Neural cell (in vitro differentiated cells): ENCODE measurements around the gene TBC1D16. TPM values are rescaled to one million over a fixed set of nuclear protein-coding genes. Genes with fewer than 3 reads are reported as not detected.

Experiments used
- H2AFZ ChIP-seq: fragments of 200-600, 300-800 bp; sonication (generic), shearing (Covaris generic); 2 replicates; pipeline ENCODE4 v1.6.0; 2014; ENCODE audit warnings: low read depth, mild to moderate bottlenecking, antibody characterized with exemption, low read length, moderate library complexity
- H3F3A ChIP-seq: fragments of 200-600 bp; shearing (Covaris generic); 2 replicates; pipeline ENCODE4 v1.6.1; 2016; ENCODE audit warnings: mild to moderate bottlenecking, moderate library complexity, mixed read lengths, antibody characterized with exemption, low read length; ENCODE audit not compliant: insufficient read depth, poor library complexity, severe bottlenecking
- H3K27ac ChIP-seq: fragments of 200-600, 300-800 bp; sonication (generic), shearing (Covaris generic); 2 replicates; pipeline ENCODE4 v1.5.1; 2014; ENCODE audit warnings: mild to moderate bottlenecking, low read length, moderate library complexity
- H3K27me3 ChIP-seq: fragments of 300-800, 200-600 bp; sonication (generic), shearing (Covaris generic); 2 replicates; pipeline ENCODE4 v1.6.0; 2014; ENCODE audit warnings: mild to moderate bottlenecking, low read depth, low read length, moderate library complexity; ENCODE audit not compliant: insufficient read depth
- H3K36me3 ChIP-seq: fragments of 300-800, 200-600 bp; sonication (generic), shearing (Covaris generic); 2 replicates; pipeline ENCODE4 v1.5.1; 2014; ENCODE audit warnings: mild to moderate bottlenecking, antibody characterized with exemption, low read length, moderate library complexity; ENCODE audit not compliant: insufficient read depth
- H3K4me2 ChIP-seq: fragments of 300-800, 200-600 bp; sonication (generic), shearing (Covaris generic); 2 replicates; pipeline ENCODE4 v1.6.0; 2014; ENCODE audit warnings: mild to moderate bottlenecking, low read length
- H3K4me3 ChIP-seq: fragments of 300-800, 200-600 bp; sonication (generic), shearing (Covaris generic); 2 replicates; pipeline ENCODE4 v1.5.1; 2014; ENCODE audit warnings: mild to moderate bottlenecking, low read length, moderate library complexity
- H3K79me2 ChIP-seq: fragments of 200-600 bp; shearing (Covaris generic); replicated peaks from 2 replicates; pipeline ENCODE4 v1.6.0; 2014; ENCODE audit warnings: mild to moderate bottlenecking, low read length, moderate library complexity; ENCODE audit not compliant: insufficient read depth
- H3K9ac ChIP-seq: fragments of 300-800, 200-600 bp; sonication (generic), shearing (Covaris generic); 2 replicates; pipeline ENCODE4 v1.6.1; 2016; ENCODE audit warnings: mild to moderate bottlenecking, low read length, mixed read lengths
- H3K9me2 ChIP-seq: fragments of 200-600 bp; shearing (Covaris generic); 2 replicates; pipeline ENCODE4 v1.6.1; 2016; ENCODE audit warnings: mild to moderate bottlenecking, low read length, mixed read lengths; ENCODE audit not compliant: insufficient read depth
- H3K9me3 ChIP-seq: fragments of 200-600, 300-800 bp; sonication (generic), shearing (Covaris generic); 2 replicates; pipeline ENCODE4 v1.6.1; 2016; ENCODE audit warnings: mild to moderate bottlenecking, mixed run types, low read length, moderate library complexity, mixed read lengths
- H4K20me1 ChIP-seq: fragments of 200-600 bp; shearing (Covaris generic); 2 replicates; pipeline ENCODE4 v1.6.1; 2016; ENCODE audit warnings: mild to moderate bottlenecking, mixed run types; ENCODE audit not compliant: insufficient read depth
- MXI1 ChIP-seq: fragments of 450-650 bp; conservative IDR thresholded peaks from 2 replicates; pipeline ENCODE4 v1.6.1; 2014; ENCODE audit warnings: antibody characterized with exemption, mild to moderate bottlenecking; ENCODE audit not compliant: poor library complexity, severe bottlenecking
- POLR2AphosphoS5 ChIP-seq: IDR thresholded peaks from 2 replicates; pipeline ENCODE4 v1.6.1; 2012
- RAD21 ChIP-seq: fragments of 450-650 bp; conservative IDR thresholded peaks from 2 replicates; pipeline ENCODE4 v1.6.1; 2014; ENCODE audit warnings: antibody characterized with exemption, mild to moderate bottlenecking, moderate library complexity
- REST ChIP-seq: IDR thresholded peaks from 2 replicates; pipeline ENCODE4 v1.6.1; 2012; ENCODE audit warnings: borderline replicate concordance
- SMC3 ChIP-seq: fragments of 450-650 bp; conservative IDR thresholded peaks from 2 replicates; pipeline ENCODE4 v1.6.1; 2014; ENCODE audit warnings: antibody characterized with exemption, mild to moderate bottlenecking, moderate library complexity; ENCODE audit not compliant: poor library complexity
- TAF1 ChIP-seq: IDR thresholded peaks from 2 replicates; pipeline ENCODE4 v1.6.1; 2012; ENCODE audit warnings: low read depth
- polyA plus RNA-seq: library from polyadenylated mRNA; depleted of rRNA; stranded (reverse); fragments of >200 nt; gene quantifications from 2 replicates; pipeline ENCODE4 v1.2.3, GENCODE V29; 2014
- TF ChIP-seq, protein P1 (sequence below): fragments of 450-650 bp; IDR thresholded peaks from 2 replicates; pipeline ENCODE4 v1.5.1; 2014; ENCODE audit warnings: antibody characterized with exemption, mild to moderate bottlenecking, moderate library complexity; ENCODE audit not compliant: poor library complexity, severe bottlenecking

Gene TBC1D16
- polyA plus RNA-seq, 1 donor from 2014 or later: 19.8 TPM

- TF ChIP-seq MXI1 (no peak), REST (no peak), SMC3 (no peak), RAD21 (no peak)
- Histone ChIP-seq H4K20me1 (no peaks in the 10 kb centered on the region), H3K27me3 (no peaks in the 10 kb centered on the region), H3K9me3 (no peaks in the 10 kb centered on the region), H3K9me2 (no peaks in the 10 kb centered on the region), H2AFZ (no peak overlapping the region), H3K27ac (no peak overlapping the region), H3K4me2 (no peak overlapping the region), H3F3A (no peaks in the 10 kb centered on the region), H3K36me3 (no peaks in the 10 kb centered on the region), H3K4me3 (no peak overlapping the region), H3K79me2 (no peaks in the 10 kb centered on the region), H3K9ac (no peak overlapping the region)
Measured at GRCh38 chr17:79909121-79909520, 126.6 kb downstream of the TBC1D16 start.

DNA sequence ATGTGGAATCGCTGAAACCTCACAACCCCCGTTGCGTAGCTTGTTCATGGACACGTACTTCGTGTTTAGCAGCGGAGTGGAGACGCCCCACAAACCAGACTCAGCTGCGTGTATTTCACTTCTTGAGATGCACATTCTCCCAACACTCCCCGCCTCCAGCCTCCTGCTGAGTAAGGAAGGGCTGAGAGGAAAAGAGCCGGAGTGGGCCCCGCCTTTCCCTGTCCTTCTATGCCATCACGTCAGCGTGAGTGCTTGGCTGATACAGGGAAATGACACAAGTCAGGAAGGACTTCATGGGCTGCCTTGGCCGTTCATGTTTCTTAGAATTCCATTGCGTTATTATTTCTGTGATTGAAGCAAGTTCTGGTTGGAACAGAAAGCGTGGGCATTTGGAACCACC, 127.8 kb downstream of the TBC1D16 start:
- no peaks in the 10 kb centered on the region for H3K27me3 ChIP-seq
- H3K36me3 ChIP-seq: no peaks in the 10 kb centered on the region
- H3K9ac ChIP-seq: no peak overlapping the region
- H3K4me3 ChIP-seq: no peak overlapping the region
- no peaks in the 10 kb centered on the region for H3K9me3 ChIP-seq
- H3F3A ChIP-seq: no peaks in the 10 kb centered on the region
- H2AFZ ChIP-seq: no peak overlapping the region
- TF ChIP-seq RAD21 (no peak), POLR2AphosphoS5 (peak; percentile 23)
- H3K4me2 ChIP-seq: no peak overlapping the region
- H3K79me2 ChIP-seq: no peaks in the 10 kb centered on the region
- H4K20me1 ChIP-seq: no peaks in the 10 kb centered on the region
- no peaks in the 10 kb centered on the region for H3K9me2 ChIP-seq
- H3K27ac ChIP-seq: no peak overlapping the region

DNA sequence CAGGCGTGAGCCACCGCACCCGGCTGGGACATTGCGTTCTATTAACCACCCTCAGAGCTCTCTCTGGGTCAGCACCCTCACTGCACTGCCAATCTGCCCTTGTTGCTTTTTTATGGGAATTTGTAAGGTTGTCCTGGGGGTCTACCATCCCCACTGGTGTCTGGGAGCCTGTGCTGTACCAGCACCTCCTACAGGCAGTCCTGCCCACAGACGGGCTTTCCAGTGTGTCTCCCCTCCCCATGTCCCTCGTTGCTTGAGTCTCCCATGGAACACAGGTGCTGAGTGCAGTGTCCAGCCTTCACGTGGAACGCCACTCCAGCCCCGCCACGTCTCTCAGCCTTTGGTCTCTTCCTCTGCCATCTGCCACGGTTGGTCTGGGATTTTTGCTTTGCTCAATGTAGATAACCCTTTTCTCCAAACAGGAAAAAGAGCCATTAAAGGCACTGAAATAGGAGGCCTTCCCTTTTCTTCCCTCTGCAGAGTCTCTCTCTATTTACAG, 128.4 kb downstream of the TBC1D16 start:
- no peak overlapping the region for H3K4me2 ChIP-seq
- no peaks in the 10 kb centered on the region for H3K79me2 ChIP-seq
- H3K9me2 ChIP-seq: no peaks in the 10 kb centered on the region
- H3K36me3 ChIP-seq: no peaks in the 10 kb centered on the region
- no peak overlapping the region for H3K4me3 ChIP-seq
- no peaks in the 10 kb centered on the region for H3K9me3 ChIP-seq
- no peaks in the 10 kb centered on the region for H3F3A ChIP-seq
- no peak overlapping the region for H3K9ac ChIP-seq
- TF ChIP-seq TAF1: no peak
- TF ChIP-seq POLR2AphosphoS5: no peak
- TF ChIP-seq, protein P1, sequence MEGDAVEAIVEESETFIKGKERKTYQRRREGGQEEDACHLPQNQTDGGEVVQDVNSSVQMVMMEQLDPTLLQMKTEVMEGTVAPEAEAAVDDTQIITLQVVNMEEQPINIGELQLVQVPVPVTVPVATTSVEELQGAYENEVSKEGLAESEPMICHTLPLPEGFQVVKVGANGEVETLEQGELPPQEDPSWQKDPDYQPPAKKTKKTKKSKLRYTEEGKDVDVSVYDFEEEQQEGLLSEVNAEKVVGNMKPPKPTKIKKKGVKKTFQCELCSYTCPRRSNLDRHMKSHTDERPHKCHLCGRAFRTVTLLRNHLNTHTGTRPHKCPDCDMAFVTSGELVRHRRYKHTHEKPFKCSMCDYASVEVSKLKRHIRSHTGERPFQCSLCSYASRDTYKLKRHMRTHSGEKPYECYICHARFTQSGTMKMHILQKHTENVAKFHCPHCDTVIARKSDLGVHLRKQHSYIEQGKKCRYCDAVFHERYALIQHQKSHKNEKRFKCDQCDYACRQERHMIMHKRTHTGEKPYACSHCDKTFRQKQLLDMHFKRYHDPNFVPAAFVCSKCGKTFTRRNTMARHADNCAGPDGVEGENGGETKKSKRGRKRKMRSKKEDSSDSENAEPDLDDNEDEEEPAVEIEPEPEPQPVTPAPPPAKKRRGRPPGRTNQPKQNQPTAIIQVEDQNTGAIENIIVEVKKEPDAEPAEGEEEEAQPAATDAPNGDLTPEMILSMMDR: peak; percentile 14
- H3K27ac ChIP-seq: no peak overlapping the region
- H2AFZ ChIP-seq: no peak overlapping the region
- H4K20me1 ChIP-seq: no peaks in the 10 kb centered on the region
- H3K27me3 ChIP-seq: no peaks in the 10 kb centered on the region
